Neural progenitor cell (in vitro differentiated cells): ENCODE data around the gene ATP1A3. TPM values are rescaled to one million over a fixed set of nuclear protein-coding genes. Genes with fewer than 3 reads are reported as not detected.

Experiments
- DNase-seq: peaks from one replicate; pipeline ENCODE4 v3.0.0-alpha.2; 2016; ENCODE audit warnings: low spot score
- H2AFZ ChIP-seq: fragments of 200-600 bp; sonication (generic); replicated peaks from 2 replicates; pipeline ENCODE4 v1.6.1; 2016; ENCODE audit warnings: antibody characterized with exemption
- H3F3A ChIP-seq: fragments of 200-600 bp; sonication (generic); 2 replicates; pipeline ENCODE4 v1.6.1; 2016; ENCODE audit warnings: antibody characterized with exemption, low read depth
- H3K27ac ChIP-seq: fragments of 200-600 bp; sonication (generic); 2 replicates; pipeline ENCODE4 v1.5.1; 2016; ENCODE audit warnings: mild to moderate bottlenecking
- H3K27me3 ChIP-seq: fragments of 200-600 bp; sonication (generic); 2 replicates; pipeline ENCODE4 v1.6.1; 2016; ENCODE audit warnings: mild to moderate bottlenecking, moderate library complexity
- H3K36me3 ChIP-seq: fragments of 200-600 bp; sonication (generic); 2 replicates; pipeline ENCODE4 v1.5.1; 2016
- H3K4me1 ChIP-seq: fragments of 200-600 bp; sonication (generic); 2 replicates; pipeline ENCODE4 v1.6.1; 2016; ENCODE audit warnings: mixed run types
- H3K4me2 ChIP-seq: fragments of 200-600 bp; sonication (generic); 2 replicates; pipeline ENCODE4 v1.6.1; 2016
- H3K4me3 ChIP-seq: fragments of 200-600 bp; sonication (generic); 2 replicates; pipeline ENCODE4 v1.5.1; 2016
- H3K79me2 ChIP-seq: fragments of 200-600 bp; sonication (generic); 2 replicates; pipeline ENCODE4 v1.6.1; 2016; ENCODE audit warnings: low read depth
- H3K9ac ChIP-seq: fragments of 200-600 bp; sonication (generic); 2 replicates; pipeline ENCODE4 v1.6.1; 2016
- H3K9me3 ChIP-seq: fragments of 200-600 bp; sonication (generic); 2 replicates; pipeline ENCODE4 v1.5.1; 2016; ENCODE audit warnings: low read depth
- H4K20me1 ChIP-seq: fragments of 200-600 bp; sonication (generic); 2 replicates; pipeline ENCODE4 v1.6.1; 2016; ENCODE audit warnings: low read depth
- H3K27ac Mint-ChIP-seq: 3 replicates; pipeline ENCODE4 v1.8.0; 2021; ENCODE audit warnings: mixed read lengths
- H3K27me3 Mint-ChIP-seq: 2 replicates; pipeline ENCODE4 v1.8.0; 2022; ENCODE audit warnings: low read depth, mild to moderate bottlenecking, inconsistent platforms, moderate library complexity, mixed read lengths; ENCODE audit not compliant: insufficient read depth
- H3K36me3 Mint-ChIP-seq: 3 replicates; pipeline ENCODE4 v1.8.0; 2021; ENCODE audit warnings: mixed read lengths
- H3K4me1 Mint-ChIP-seq: 3 replicates; pipeline ENCODE4 v1.8.0; 2021; ENCODE audit warnings: mixed read lengths
- H3K4me3 Mint-ChIP-seq: 3 replicates; pipeline ENCODE4 v1.8.0; 2021; ENCODE audit warnings: mild to moderate bottlenecking, moderate library complexity, mixed read lengths
- H3K9me3 Mint-ChIP-seq: 3 replicates; pipeline ENCODE4 v1.8.0; 2020; ENCODE audit warnings: mixed read lengths
- EZH2 ChIP-seq: fragments of 200-600 bp; sonication (generic); IDR thresholded peaks from 2 replicates; pipeline ENCODE4 v1.6.1; 2017; ENCODE audit warnings: antibody characterized with exemption, mild to moderate bottlenecking, moderate library complexity
- EZH2phosphoT487 ChIP-seq: fragments of 200-600 bp; sonication (generic); IDR thresholded peaks from 2 replicates; pipeline ENCODE4 v1.6.1; 2017; ENCODE audit warnings: antibody characterized with exemption
- total RNA-seq: library from RNA; depleted of rRNA; stranded (reverse); fragments of >200 nt; gene quantifications from 2 replicates; pipeline ENCODE4 v1.2.3, GENCODE V29; 2015; ENCODE audit warnings: low replicate concordance
- TF ChIP-seq, protein P1 (sequence below): fragments of 200-600 bp; sonication (generic); IDR thresholded peaks from 2 replicates; pipeline ENCODE4 v1.5.1; 2017; ENCODE audit warnings: antibody characterized with exemption, mild to moderate bottlenecking

Gene ATP1A3
- total RNA-seq, 1 donor from 2014 or later, result not detected

DNA sequence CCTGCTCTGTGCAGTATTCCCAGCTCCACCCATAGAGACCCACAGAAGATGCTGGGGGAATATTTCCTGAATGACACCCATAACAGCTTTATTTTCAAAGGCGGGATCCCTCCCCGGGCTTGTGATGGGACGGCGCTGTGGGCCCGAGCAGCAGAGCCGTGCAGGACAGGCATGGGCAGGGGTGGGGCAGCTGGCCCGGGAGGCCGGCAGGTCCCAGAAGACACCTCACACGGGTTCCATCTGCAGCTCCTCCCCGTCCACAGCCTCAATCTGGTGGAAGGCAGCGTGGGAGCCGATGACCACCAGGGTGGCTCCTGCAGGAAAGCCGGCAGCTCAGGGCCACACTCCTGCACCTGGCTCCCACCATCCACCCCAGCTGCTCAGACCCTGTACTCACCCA, 37.4 kb downstream of the ATP1A3 start:
- H3F3A ChIP-seq, result peaks cover 13% of the 10 kb centered on the region
- no peak overlapping the region for H3K27ac Mint-ChIP-seq

GRCh38 chr19:41955521-41955920, 38.5 kb downstream of the ATP1A3 start:
- Histone ChIP-seq H3K36me3 (no peaks in the 10 kb centered on the region), H4K20me1 (peaks cover 10% of the 10 kb centered on the region), H3K9me3 (no peaks in the 10 kb centered on the region), H3F3A (peaks cover 13% of the 10 kb centered on the region), H3K27ac (no peak overlapping the region), H2AFZ (no peak overlapping the region), H3K4me2 (no peak overlapping the region), H3K4me3 (no peak overlapping the region), H3K79me2 (no peaks in the 10 kb centered on the region), H3K27me3 (no peaks in the 10 kb centered on the region), H3K9ac (no peak overlapping the region), H3K4me1 (peaks cover 5% of the 10 kb centered on the region)
- no peaks in the 10 kb centered on the region for H3K36me3 Mint-ChIP-seq
- no peak for DNase-seq
- H3K9me3 Mint-ChIP-seq, result no peaks in the 10 kb centered on the region
- H3K27me3 Mint-ChIP-seq, result peaks cover 12% of the 10 kb centered on the region
- no peak for TF ChIP-seq EZH2
- H3K4me1 Mint-ChIP-seq, result peaks cover 13% of the 10 kb centered on the region
- no peak overlapping the region for H3K27ac Mint-ChIP-seq
- no peak overlapping the region for H3K4me3 Mint-ChIP-seq

More for the DNA sequence above, 37.4 kb downstream of the ATP1A3 start:
- Histone ChIP-seq H3K4me1 (peaks cover 5% of the 10 kb centered on the region), H3K9ac (no peak overlapping the region), H3K27me3 (no peaks in the 10 kb centered on the region), H3K4me3 (no peak overlapping the region), H4K20me1 (peaks cover 10% of the 10 kb centered on the region), H3K79me2 (no peaks in the 10 kb centered on the region), H3K27ac (no peak overlapping the region), H3K9me3 (no peaks in the 10 kb centered on the region), H3K4me2 (no peak overlapping the region), H3K36me3 (no peaks in the 10 kb centered on the region), H2AFZ (no peak overlapping the region)
- DNase-seq, result no peak
- Mint-ChIP-seq H3K4me3 (peak overlapping the region; percentile 57), H3K36me3 (no peaks in the 10 kb centered on the region), H3K9me3 (no peaks in the 10 kb centered on the region), H3K27me3 (peaks cover 5% of the 10 kb centered on the region), H3K4me1 (peaks cover 13% of the 10 kb centered on the region)
- TF ChIP-seq, protein P1, sequence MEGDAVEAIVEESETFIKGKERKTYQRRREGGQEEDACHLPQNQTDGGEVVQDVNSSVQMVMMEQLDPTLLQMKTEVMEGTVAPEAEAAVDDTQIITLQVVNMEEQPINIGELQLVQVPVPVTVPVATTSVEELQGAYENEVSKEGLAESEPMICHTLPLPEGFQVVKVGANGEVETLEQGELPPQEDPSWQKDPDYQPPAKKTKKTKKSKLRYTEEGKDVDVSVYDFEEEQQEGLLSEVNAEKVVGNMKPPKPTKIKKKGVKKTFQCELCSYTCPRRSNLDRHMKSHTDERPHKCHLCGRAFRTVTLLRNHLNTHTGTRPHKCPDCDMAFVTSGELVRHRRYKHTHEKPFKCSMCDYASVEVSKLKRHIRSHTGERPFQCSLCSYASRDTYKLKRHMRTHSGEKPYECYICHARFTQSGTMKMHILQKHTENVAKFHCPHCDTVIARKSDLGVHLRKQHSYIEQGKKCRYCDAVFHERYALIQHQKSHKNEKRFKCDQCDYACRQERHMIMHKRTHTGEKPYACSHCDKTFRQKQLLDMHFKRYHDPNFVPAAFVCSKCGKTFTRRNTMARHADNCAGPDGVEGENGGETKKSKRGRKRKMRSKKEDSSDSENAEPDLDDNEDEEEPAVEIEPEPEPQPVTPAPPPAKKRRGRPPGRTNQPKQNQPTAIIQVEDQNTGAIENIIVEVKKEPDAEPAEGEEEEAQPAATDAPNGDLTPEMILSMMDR, result no peak
- TF ChIP-seq EZH2phosphoT487 (no peak), EZH2 (no peak)

DNA sequence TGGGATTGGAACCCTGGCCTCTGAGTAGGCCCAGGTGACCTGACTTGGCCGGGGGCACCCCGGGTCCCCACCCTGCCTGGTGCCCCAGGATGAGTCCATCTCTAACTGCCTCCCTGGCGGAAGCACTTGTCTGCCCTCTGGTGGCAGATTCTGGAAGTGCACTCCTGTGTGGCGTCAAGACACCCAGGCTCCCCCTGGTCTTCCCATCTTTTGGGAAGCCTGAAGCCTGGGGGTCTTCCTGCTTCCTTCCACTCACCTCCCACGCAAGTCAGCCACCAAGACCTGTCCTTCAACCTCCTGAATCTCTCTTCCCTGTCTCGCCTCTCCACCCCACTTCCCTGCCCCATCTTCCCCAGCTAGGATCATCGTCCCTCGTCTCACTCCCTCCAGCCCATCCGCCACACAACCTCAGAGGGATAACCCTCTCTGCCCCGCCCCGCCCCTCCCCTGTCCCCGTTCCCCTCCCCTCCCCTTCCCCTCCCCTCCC, 42.3 kb downstream of the ATP1A3 start:
- H3K36me3 Mint-ChIP-seq, result peaks cover 2% of the 10 kb centered on the region
- H3K4me2 ChIP-seq, result peak overlapping the region; percentile 65
- no peak for TF ChIP-seq EZH2
- TF ChIP-seq, protein P1, result peak; percentile 98
- H3K36me3 ChIP-seq, result no peaks in the 10 kb centered on the region
- peak overlapping the region; percentile 29 for H3K27ac Mint-ChIP-seq
- H4K20me1 ChIP-seq, result no peaks in the 10 kb centered on the region
- H3K27me3 Mint-ChIP-seq, result peaks cover 14% of the 10 kb centered on the region
- no peaks in the 10 kb centered on the region for H3K4me1 ChIP-seq
- H3K27me3 ChIP-seq, result no peaks in the 10 kb centered on the region
- H3K79me2 ChIP-seq, result no peaks in the 10 kb centered on the region
- H3K4me3 ChIP-seq, result peak overlapping the region; percentile 31
- no peaks in the 10 kb centered on the region for H3K9me3 ChIP-seq
- peak overlapping the region; percentile 96 for H2AFZ ChIP-seq
- H3K4me3 Mint-ChIP-seq, result peak overlapping the region; percentile 28
- H3K4me1 Mint-ChIP-seq, result no peaks in the 10 kb centered on the region
- H3F3A ChIP-seq, result no peaks in the 10 kb centered on the region
- H3K27ac ChIP-seq, result no peak overlapping the region
- no peak overlapping the region for H3K9ac ChIP-seq
- DNase-seq, result peak; percentile 85
- no peaks in the 10 kb centered on the region for H3K9me3 Mint-ChIP-seq

DNA sequence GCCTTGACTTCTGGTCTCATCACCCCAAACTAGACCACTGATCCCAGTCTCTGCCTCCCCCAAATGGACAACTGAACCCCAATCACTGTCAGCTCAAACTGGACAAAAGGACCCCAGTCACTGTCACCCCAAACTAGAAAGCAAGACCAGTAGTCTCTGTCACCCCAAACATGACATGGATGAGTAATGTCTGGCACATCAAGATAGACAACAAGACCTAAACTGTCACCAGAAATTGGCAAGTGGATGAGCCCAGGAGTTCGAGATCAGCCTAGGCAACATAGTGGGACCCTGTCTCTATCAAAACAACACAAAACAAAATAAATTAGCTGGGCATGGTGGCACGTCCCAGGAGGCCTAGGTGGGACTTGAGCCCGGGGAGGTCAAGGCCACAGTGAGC, 46.9 kb downstream of the ATP1A3 start:
- no peak for DNase-seq
- TF ChIP-seq, protein P1, result no peak
- TF ChIP-seq EZH2phosphoT487 (no peak), EZH2 (no peak)
- Histone ChIP-seq H3F3A (no peaks in the 10 kb centered on the region), H3K27ac (no peak overlapping the region), H3K36me3 (no peaks in the 10 kb centered on the region), H3K4me3 (no peak overlapping the region), H3K4me1 (no peaks in the 10 kb centered on the region), H3K9ac (no peak overlapping the region), H3K9me3 (no peaks in the 10 kb centered on the region), H3K79me2 (no peaks in the 10 kb centered on the region), H3K4me2 (no peak overlapping the region), H2AFZ (no peak overlapping the region), H3K27me3 (peaks cover 12% of the 10 kb centered on the region), H4K20me1 (no peaks in the 10 kb centered on the region)
- H3K27me3 Mint-ChIP-seq, result peaks cover 29% of the 10 kb centered on the region
- no peak overlapping the region for H3K4me3 Mint-ChIP-seq
- peaks cover 2% of the 10 kb centered on the region for H3K36me3 Mint-ChIP-seq
- no peaks in the 10 kb centered on the region for H3K4me1 Mint-ChIP-seq
- H3K27ac Mint-ChIP-seq, result no peak overlapping the region
- no peaks in the 10 kb centered on the region for H3K9me3 Mint-ChIP-seq
